ENCODE results near the gene MYL12B. TPM values are rescaled to one million over a fixed set of nuclear protein-coding genes. Genes with fewer than 3 reads are reported as not detected.

MYL12B gene
- total and polyA plus RNA-seq, 2 of the 8 experiments (the other 6 are each of a cell fraction or from before 2014, with no cell fraction given), result 174 to 188 TPM

- no peak overlapping the region for H2BK5ac ChIP-seq (ENCODE audit: low read depth, low read length)
- peaks cover 9 to 11% of the 10 kb centered on the region in 2 experiments for H3K9me3 ChIP-seq (ENCODE audit: insufficient read depth in 2 of 2, low read depth in 1 of 2, low read length in 1 of 2)
- no peak overlapping the region for H3K9ac ChIP-seq (replicated peaks in 1 of 4; ENCODE audit: extremely low read depth in 1 of 4, low read depth in 3 of 4, low read length in 3 of 4)
- no peak overlapping the region for H2BK120ac ChIP-seq (replicated peaks; ENCODE audit: low read depth, low read length)
- no peaks in the 10 kb centered on the region for H4K20me1 ChIP-seq (replicated peaks in 1 of 2; ENCODE audit: control insufficient read depth in 1 of 2, insufficient read depth in 2 of 2, low read length in 2 of 2)
- no peak overlapping the region for H2AFZ ChIP-seq (ENCODE audit: low read length)
- no peak overlapping the region for H4K5ac ChIP-seq (ENCODE audit: insufficient read length, low read depth, low read length)
- ChIA-PET POLR2A (ENCODE audit: partially characterized antibody) (no interaction called here), CTCF (ENCODE audit: partially characterized antibody) (interaction anchor here (0.6 to 0.7 kb wide), 2 partner anchors 12 to 1634 kb away, joined by 4 read pairs; no protein-coding TSS in a partner anchor)
- 88% methylated on average over 4 of the region's 4 CpGs; no CpG with 5 or more reads in 1 of the 2 experiments for WGBS, 2 experiments (ENCODE audit: extremely low coverage in 1 of 2, insufficient coverage in 1 of 2, insufficient read length in 1 of 2, insufficient replicate concordance in 2 of 2, low coverage in 1 of 2, low lambda C conversion rate in 2 of 2, missing lambda C conversion rate in 1 of 2)
- no peaks in the 10 kb centered on the region for H3K23me2 ChIP-seq (ENCODE audit: low read depth, low read length)
- H3K4me1 ChIP-seq (replicated peaks in 1 of 4; ENCODE audit: control insufficient read depth in 3 of 4, insufficient read depth in 4 of 4, low read length in 3 of 4), result no peaks in the 10 kb centered on the region
- no peak overlapping the region for H2BK20ac ChIP-seq (ENCODE audit: low read length)
- H3K4me3 ChIP-seq (ENCODE audit: extremely low read depth in 1 of 4, insufficient read depth in 2 of 4, low read depth in 3 of 4, low read length in 4 of 4), result no peak overlapping the region
- FAIRE-seq, result no peak
- no peak overlapping the region for H3K4ac ChIP-seq (replicated peaks; ENCODE audit: insufficient read length, low read depth, low read length)
- no peak overlapping the region for H2BK12ac ChIP-seq (ENCODE audit: low read depth, low read length)
- no peak overlapping the region for H3K18ac ChIP-seq (ENCODE audit: extremely low read depth, low read length)
- H3K14ac ChIP-seq (ENCODE audit: insufficient read length), result no peak overlapping the region
- H3K79me1 ChIP-seq (ENCODE audit: low read depth, low read length), result no peaks in the 10 kb centered on the region
- H4K8ac ChIP-seq (ENCODE audit: extremely low read depth, insufficient read depth, low read length), result no peak overlapping the region
- H3K36me3 ChIP-seq (ENCODE audit: control insufficient read depth in 2 of 4, insufficient read depth in 4 of 4, low read length in 3 of 4), result no peaks in the 10 kb centered on the region
- no peak overlapping the region for H3K56ac ChIP-seq (replicated peaks; ENCODE audit: insufficient read length, low read depth, low read length)
- DNase-seq (ENCODE audit: low read depth in 1 of 2, low spot score in 2 of 2), result no peak
- H3K79me2 ChIP-seq (ENCODE audit: control insufficient read depth in 1 of 2, insufficient read depth in 2 of 2, low read length in 2 of 2), result no peaks in the 10 kb centered on the region
- H2AK5ac ChIP-seq (ENCODE audit: low read depth, low read length), result no peak overlapping the region
- H2BK15ac ChIP-seq (ENCODE audit: low read length), result no peak overlapping the region
- TF ChIP-seq YY1 (IDR thresholded peaks at IDR 0.05; ENCODE audit: low read depth, low read length), result no peak
- H3K4me2 ChIP-seq (ENCODE audit: insufficient read depth in 1 of 2, low read depth in 2 of 2, low read length in 2 of 2), result no peak overlapping the region
- H3K23ac ChIP-seq (ENCODE audit: insufficient read length), result no peak overlapping the region
- H3K27ac ChIP-seq (ENCODE audit: low read depth, low read length), result no peak overlapping the region; the same call in 1 of the 2 replicates
- no peaks in the 10 kb centered on the region for H3K27me3 ChIP-seq (replicated peaks in 1 of 4; ENCODE audit: control insufficient read depth in 3 of 4, extremely low read depth in 1 of 4, insufficient read depth in 3 of 4, low read length in 3 of 4)
- H4K91ac ChIP-seq (replicated peaks; ENCODE audit: insufficient read length, low read length), result no peak overlapping the region
These were observed 25.5 kb upstream of the MYL12B start for GRCh38 chr18:3236470-3236869.

Data from H1 (cell line).